ENCODE data around the gene GATAD1. TPM values are rescaled to one million over a fixed set of nuclear protein-coding genes. Genes with fewer than 3 reads are reported as not detected.

The GATAD1 gene
- total and polyA plus RNA-seq, 2 of the 4 experiments (the other 2 are of a cell fraction): 9.3 to 15.2 TPM

GRCh38 chr7:92413550-92413949, 33.7 kb upstream of the GATAD1 start:
- H3K56ac ChIP-seq (ENCODE audit: extremely low read depth, insufficient read depth, low read length): no peak overlapping the region
- H3K4me1 ChIP-seq (ENCODE audit: control insufficient read depth, insufficient read depth, low read length): no peaks in the 10 kb centered on the region
- H2BK120ac ChIP-seq (ENCODE audit: low read depth, low read length): no peak overlapping the region
- no peak overlapping the region for H2AK9ac ChIP-seq (replicated peaks; ENCODE audit: low read depth, low read length, poor library complexity)
- TF ChIP-seq, protein P1, sequence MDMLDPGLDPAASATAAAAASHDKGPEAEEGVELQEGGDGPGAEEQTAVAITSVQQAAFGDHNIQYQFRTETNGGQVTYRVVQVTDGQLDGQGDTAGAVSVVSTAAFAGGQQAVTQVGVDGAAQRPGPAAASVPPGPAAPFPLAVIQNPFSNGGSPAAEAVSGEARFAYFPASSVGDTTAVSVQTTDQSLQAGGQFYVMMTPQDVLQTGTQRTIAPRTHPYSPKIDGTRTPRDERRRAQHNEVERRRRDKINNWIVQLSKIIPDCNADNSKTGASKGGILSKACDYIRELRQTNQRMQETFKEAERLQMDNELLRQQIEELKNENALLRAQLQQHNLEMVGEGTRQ (IDR thresholded peaks at IDR 0.05; ENCODE audit: low read depth, low read length): no peak
- dilution Hi-C loops (cut with HindIII; ENCODE audit: low sequenced_read_pairs, unreplicated experiment): no loop called here
- ATAC-seq (ENCODE audit: low read depth) (no peak), DNase-seq (no peak)
- no CpG with 5 or more reads among the region's 5 CpGs for WGBS, 2 experiments (ENCODE audit: extremely low coverage in 2 of 2, insufficient read length in 1 of 2)
- no TSS peak for BruUV-seq (replicated peaks)
- H4K8ac ChIP-seq (ENCODE audit: low read depth in 2 of 2, low read length in 2 of 2): no peak overlapping the region
- no peak overlapping the region for H3K27ac ChIP-seq (ENCODE audit: insufficient read depth, low read length)
- POLR2A ChIA-PET (ENCODE audit: unreplicated experiment): no interaction called here
- H3K9ac ChIP-seq (ENCODE audit: low read depth, low read length): no peak overlapping the region
- CTCF ChIA-PET: interaction anchor here (0.7 to 1.3 kb wide), 3 partner anchors 8 to 196 kb away, joined by 3 to 4 read pairs (median 4); no protein-coding TSS in a partner anchor
- no peak overlapping the region for H3K4me3 ChIP-seq (ENCODE audit: insufficient read depth, low read depth, low read length)
- H2BK5ac ChIP-seq (ENCODE audit: low read depth, low read length, poor library complexity, severe bottlenecking): no peak overlapping the region
- no peaks in the 10 kb centered on the region for H3K9me1 ChIP-seq (ENCODE audit: insufficient read depth, low read length)
- no peak overlapping the region for H4K5ac ChIP-seq (ENCODE audit: low read depth, low read length)
- H3K4me2 ChIP-seq (ENCODE audit: low read depth, low read length): no peak overlapping the region
- no peak overlapping the region for H2BK20ac ChIP-seq (ENCODE audit: low read depth, low read length)
- H3K36me3 ChIP-seq (ENCODE audit: control insufficient read depth, insufficient read depth, low read length): no peaks in the 10 kb centered on the region
- H2AFZ ChIP-seq (replicated peaks; ENCODE audit: low read length, poor library complexity): no peak overlapping the region
- H3K23ac ChIP-seq (ENCODE audit: low read depth, low read length): no peak overlapping the region
- intact Hi-C loops (cut with micrococcal nuclease): no loop called here
- H4K20me1 ChIP-seq (ENCODE audit: insufficient read depth, low read length): no peaks in the 10 kb centered on the region
- no peak overlapping the region for H3K14ac ChIP-seq (replicated peaks; ENCODE audit: low read depth, low read length)
- in situ Hi-C loops (cut with MboI; ENCODE audit: low sequenced_read_pairs): no loop called here
- no peak overlapping the region for H2BK15ac ChIP-seq (ENCODE audit: low read depth, low read length)
- H3K27me3 ChIP-seq (ENCODE audit: control insufficient read depth, insufficient read depth, low read length): peaks cover 18% of the 10 kb centered on the region
- no peaks in the 10 kb centered on the region for H3K9me3 ChIP-seq (ENCODE audit: control insufficient read depth, insufficient read depth, low read length)
- H2AK5ac ChIP-seq (ENCODE audit: low read depth, low read length): no peak overlapping the region
- no peak overlapping the region for H3K4ac ChIP-seq (ENCODE audit: low read depth, low read length)
- H3K79me1 ChIP-seq (ENCODE audit: low read depth in 1 of 2, low read length in 2 of 2): no peaks in the 10 kb centered on the region
- H3K18ac ChIP-seq (ENCODE audit: low read depth, low read length): no peak overlapping the region
- no peak overlapping the region for H4K91ac ChIP-seq (ENCODE audit: insufficient read depth, low read depth, low read length)
